Uterus (tissue), 2 donors: Measurements from ENCODE around the gene TDRD9.

Experiments
- POLR2A ChIP-seq, 2 donors: fragments of 450-650 bp; IDR thresholded peaks; one replicate each; pipeline ENCODE4 v1.6.1; 2016; ENCODE audit warnings: antibody characterized with exemption in 2 of 2, mild to moderate bottlenecking in 1 of 2, moderate library complexity in 1 of 2
- TF ChIP-seq, protein P1 (sequence below), 4 experiments: fragments of 200-600 bp in 2 of 4; fragments of 450-650 bp in 2 of 4; sonication (generic) in 2 of 4; IDR thresholded peaks; one replicate each; pipeline ENCODE4 v1.5.1; 2016 to 2019; ENCODE audit warnings: antibody characterized with exemption in 4 of 4, mild to moderate bottlenecking in 2 of 4, moderate library complexity in 1 of 4

DNA sequence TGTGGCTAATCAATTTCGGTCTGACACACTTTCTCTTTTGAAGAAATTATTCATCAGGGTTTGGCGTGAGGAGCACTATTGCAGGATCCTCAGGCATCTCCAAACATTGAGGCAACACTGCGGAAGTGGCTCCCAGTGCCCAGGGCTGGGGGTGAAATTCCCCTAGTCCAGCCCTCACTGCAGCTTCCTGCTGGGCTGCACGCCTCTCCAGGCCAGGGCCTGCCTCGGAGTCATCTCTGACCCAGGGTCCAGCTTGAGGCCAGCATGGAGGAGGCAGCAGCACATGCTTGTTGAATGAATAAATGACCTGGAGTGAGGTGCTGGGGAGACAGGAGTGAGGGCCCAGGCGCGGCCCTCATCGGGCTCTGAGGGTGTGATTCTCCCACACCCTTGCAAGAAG lies 36.0 kb upstream of the TDRD9 start:
- TF ChIP-seq, protein P1, sequence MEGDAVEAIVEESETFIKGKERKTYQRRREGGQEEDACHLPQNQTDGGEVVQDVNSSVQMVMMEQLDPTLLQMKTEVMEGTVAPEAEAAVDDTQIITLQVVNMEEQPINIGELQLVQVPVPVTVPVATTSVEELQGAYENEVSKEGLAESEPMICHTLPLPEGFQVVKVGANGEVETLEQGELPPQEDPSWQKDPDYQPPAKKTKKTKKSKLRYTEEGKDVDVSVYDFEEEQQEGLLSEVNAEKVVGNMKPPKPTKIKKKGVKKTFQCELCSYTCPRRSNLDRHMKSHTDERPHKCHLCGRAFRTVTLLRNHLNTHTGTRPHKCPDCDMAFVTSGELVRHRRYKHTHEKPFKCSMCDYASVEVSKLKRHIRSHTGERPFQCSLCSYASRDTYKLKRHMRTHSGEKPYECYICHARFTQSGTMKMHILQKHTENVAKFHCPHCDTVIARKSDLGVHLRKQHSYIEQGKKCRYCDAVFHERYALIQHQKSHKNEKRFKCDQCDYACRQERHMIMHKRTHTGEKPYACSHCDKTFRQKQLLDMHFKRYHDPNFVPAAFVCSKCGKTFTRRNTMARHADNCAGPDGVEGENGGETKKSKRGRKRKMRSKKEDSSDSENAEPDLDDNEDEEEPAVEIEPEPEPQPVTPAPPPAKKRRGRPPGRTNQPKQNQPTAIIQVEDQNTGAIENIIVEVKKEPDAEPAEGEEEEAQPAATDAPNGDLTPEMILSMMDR (IDR thresholded peaks at IDR 0.05) = no peak
- TF ChIP-seq POLR2A (IDR thresholded peaks at IDR 0.05) = no peak
